WTC11 (cell line): ENCODE results near the gene MYL9.

Experiments
- CREB1 ChIP-seq: sonication (generic); formaldehyde crosslinking; IDR thresholded peaks from 2 replicates; pipeline ENCODE4 v1.8.0; 2023; ENCODE audit warnings: mild to moderate bottlenecking, missing genetic modification reagents
- CTCF ChIP-seq: fragments of 200-600 bp; IDR thresholded peaks from 2 replicates; pipeline ENCODE4 v1.8.0; 2022; ENCODE audit warnings: antibody characterized with exemption
- GABPB1 ChIP-seq: sonication (generic); formaldehyde crosslinking; IDR thresholded peaks from 2 replicates; pipeline ENCODE4 v1.8.1; 2023; ENCODE audit warnings: mild to moderate bottlenecking, missing genetic modification reagents
- PREB ChIP-seq: sonication (generic); formaldehyde crosslinking; IDR thresholded peaks from 2 replicates; pipeline ENCODE4 v1.8.1; 2022; ENCODE audit warnings: mild to moderate bottlenecking, missing genetic modification reagents, moderate library complexity, borderline replicate concordance
- RELA ChIP-seq: sonication (generic); formaldehyde crosslinking; IDR thresholded peaks from 2 replicates; pipeline ENCODE4 v1.8.1; 2022; ENCODE audit warnings: missing genetic modification reagents, mild to moderate bottlenecking, borderline replicate concordance
- TEAD4 ChIP-seq: sonication (generic); formaldehyde crosslinking; IDR thresholded peaks from 2 replicates; pipeline ENCODE4 v1.8.0; 2022; ENCODE audit warnings: mild to moderate bottlenecking, missing genetic modification reagents
- TP53 ChIP-seq: sonication (generic); formaldehyde crosslinking; IDR thresholded peaks from 2 replicates; pipeline ENCODE4 v1.8.1; 2023; ENCODE audit warnings: mild to moderate bottlenecking, missing genetic modification reagents

GRCh38 chr20:36563374-36563773 is 22.1 kb downstream of the MYL9 start:
- no peak for TF ChIP-seq RELA
- no peak for TF ChIP-seq PREB
- no peak for TF ChIP-seq CREB1 (CRISPR knock-in tag)
- no peak for TF ChIP-seq CTCF
- no peak for TF ChIP-seq TEAD4 (CRISPR knock-in tag)
- TF ChIP-seq TP53 (CRISPR knock-in tag): no peak
- no peak for TF ChIP-seq GABPB1 (CRISPR knock-in tag)
